ENCODE measurements around the gene TBXAS1.

Gene TBXAS1

GRCh38 chr7:139949629-139950028, 120.6 kb downstream of the TBXAS1 start:
- in situ Hi-C loops (cut with MboI; ENCODE audit: low sequenced_read_pairs, unreplicated experiment) = no loop called here
- DNase-seq (ENCODE audit: low spot score) = no peak
- no peak for TF ChIP-seq CTCF (IDR thresholded peaks at IDR 0.05; ENCODE audit: borderline replicate concordance, control extremely low read depth, extremely low read depth, insufficient read depth, missing control alignments)

GRCh38 chr7:139950881-139951525, 121.9 kb downstream of the TBXAS1 start:
- no peak for DNase-seq (ENCODE audit: low spot score)
- in situ Hi-C loops (cut with MboI; ENCODE audit: low sequenced_read_pairs, unreplicated experiment) = no loop called here

GRCh38 chr7:139953229-139953628, 124.2 kb downstream of the TBXAS1 start:
- no peak for DNase-seq (ENCODE audit: low spot score)

More at GRCh38 chr7:139950881-139951525, 121.9 kb downstream of the TBXAS1 start:
- no peak for TF ChIP-seq CTCF (IDR thresholded peaks at IDR 0.05; ENCODE audit: borderline replicate concordance, control extremely low read depth, extremely low read depth, insufficient read depth, missing control alignments)

GRCh38 chr7:139955109-139955820, 126.2 kb downstream of the TBXAS1 start:
- in situ Hi-C loops (cut with MboI; ENCODE audit: low sequenced_read_pairs, unreplicated experiment) = no loop called here
- TF ChIP-seq CTCF (IDR thresholded peaks at IDR 0.05; ENCODE audit: borderline replicate concordance, control extremely low read depth, extremely low read depth, insufficient read depth, missing control alignments) = no peak
- DNase-seq (ENCODE audit: low spot score) = no peak

More at GRCh38 chr7:139953229-139953628, 124.2 kb downstream of the TBXAS1 start:
- in situ Hi-C loops (cut with MboI; ENCODE audit: low sequenced_read_pairs, unreplicated experiment) = no loop called here
- no peak for TF ChIP-seq CTCF (IDR thresholded peaks at IDR 0.05; ENCODE audit: borderline replicate concordance, control extremely low read depth, extremely low read depth, insufficient read depth, missing control alignments)

GRCh38 chr7:139958599-139959284, 129.7 kb downstream of the TBXAS1 start:
- in situ Hi-C loops (cut with MboI; ENCODE audit: low sequenced_read_pairs, unreplicated experiment) = no loop called here

More at GRCh38 chr7:139958599-139959284, 129.7 kb downstream of the TBXAS1 start:
- no peak for TF ChIP-seq CTCF (IDR thresholded peaks at IDR 0.05; ENCODE audit: borderline replicate concordance, control extremely low read depth, extremely low read depth, insufficient read depth, missing control alignments)
- DNase-seq (ENCODE audit: low spot score) = no peak

All from GM13976 (cell line).